ENCODE results near the gene DCAF8. TPM values are rescaled to one million over a fixed set of nuclear protein-coding genes. Genes with fewer than 3 reads are reported as not detected.

Gene DCAF8
- total RNA-seq, 2 experiments from 2014 or later = 112 to 117 TPM

- ChIA-PET POLR2A (no interaction called here), CTCF (interaction anchor here (0.8 to 1.6 kb wide), 3 partner anchors 29 to 84 kb away, joined by 3 read pairs; no protein-coding TSS in a partner anchor)
- Mint-ChIP-seq H3K9me3 (no peaks in the 10 kb centered on the region), H3K4me3 (no peak overlapping the region), H3K36me3 (ENCODE audit: low read depth) (no peaks in the 10 kb centered on the region), H3K27me3 (peaks cover 15% of the 10 kb centered on the region), H3K27ac (no peak overlapping the region), H3K4me1 (peaks cover 10% of the 10 kb centered on the region)
- DNase-seq = no peak
Measured at GRCh38 chr1:160169553-160170399, 92.6 kb downstream of the DCAF8 start.

- Mint-ChIP-seq H3K27ac (no peak overlapping the region), H3K4me3 (no peak overlapping the region), H3K27me3 (peaks cover 15% of the 10 kb centered on the region), H3K9me3 (no peaks in the 10 kb centered on the region), H3K36me3 (ENCODE audit: low read depth) (no peaks in the 10 kb centered on the region), H3K4me1 (peaks cover 10% of the 10 kb centered on the region)
- POLR2A ChIA-PET = no interaction called here
- CTCF ChIA-PET = interaction anchor here (0.8 to 1.6 kb wide), 3 partner anchors 28 to 85 kb away, joined by 3 read pairs; no protein-coding TSS in a partner anchor
- no peak for DNase-seq
Measured at GRCh38 chr1:160168609-160169369, 93.6 kb downstream of the DCAF8 start.

GRCh38 chr1:160168016-160168415 lies 94.3 kb downstream of the DCAF8 start:
- H3K36me3 Mint-ChIP-seq (ENCODE audit: low read depth) = no peaks in the 10 kb centered on the region
- POLR2A ChIA-PET = no interaction called here
- H3K9me3 Mint-ChIP-seq = no peaks in the 10 kb centered on the region
- no peak overlapping the region for H3K27ac Mint-ChIP-seq
- peaks cover 11% of the 10 kb centered on the region for H3K27me3 Mint-ChIP-seq
- H3K4me1 Mint-ChIP-seq = peaks cover 8% of the 10 kb centered on the region
- CTCF ChIA-PET = no interaction called here
- DNase-seq = no peak
- no peak overlapping the region for H3K4me3 Mint-ChIP-seq

GRCh38 chr1:160167580-160167979 lies 94.8 kb downstream of the DCAF8 start:
- Mint-ChIP-seq H3K4me3 (no peak overlapping the region), H3K9me3 (no peaks in the 10 kb centered on the region), H3K4me1 (peaks cover 8% of the 10 kb centered on the region), H3K27ac (no peak overlapping the region), H3K36me3 (ENCODE audit: low read depth) (no peaks in the 10 kb centered on the region), H3K27me3 (peaks cover 7% of the 10 kb centered on the region)
- no peak for DNase-seq
- ChIA-PET POLR2A (no interaction called here), CTCF (no interaction called here)

- no peak for DNase-seq
- POLR2A ChIA-PET = no interaction called here
- Mint-ChIP-seq H3K27ac (no peak overlapping the region), H3K9me3 (no peaks in the 10 kb centered on the region), H3K4me1 (peaks cover 8% of the 10 kb centered on the region), H3K27me3 (peaks cover 6% of the 10 kb centered on the region), H3K36me3 (ENCODE audit: low read depth) (no peaks in the 10 kb centered on the region), H3K4me3 (no peak overlapping the region)
- CTCF ChIA-PET = no interaction called here
Measured at GRCh38 chr1:160167056-160167455, 95.3 kb downstream of the DCAF8 start.

- peaks cover 8% of the 10 kb centered on the region for H3K4me1 Mint-ChIP-seq
- no peaks in the 10 kb centered on the region for H3K9me3 Mint-ChIP-seq
- no peak for DNase-seq
- H3K27me3 Mint-ChIP-seq = peaks cover 9% of the 10 kb centered on the region
- H3K4me3 Mint-ChIP-seq = no peak overlapping the region
- no peaks in the 10 kb centered on the region for H3K36me3 Mint-ChIP-seq (ENCODE audit: low read depth)
- ChIA-PET CTCF (no interaction called here), POLR2A (no interaction called here)
- H3K27ac Mint-ChIP-seq = no peak overlapping the region
Measured at GRCh38 chr1:160166166-160166868, 96.0 kb downstream of the DCAF8 start.

Other genes starting within 250 kb of the DCAF8 start
- 1 to 10 TPM; 5.9 to 6.4 TPM for gene PIGM, start 230.6 kb downstream of the DCAF8 start, total RNA-seq
- not detected for gene KCNJ10, start 192.4 kb downstream of the DCAF8 start, total RNA-seq
- not detected for gene KCNJ9, start 181.0 kb downstream of the DCAF8 start, total RNA-seq
- 10 to 100 TPM; 36.4 to 40.9 TPM for gene IGSF8, start 163.9 kb downstream of the DCAF8 start, total RNA-seq
- not detected for gene ATP1A2, start 146.8 kb downstream of the DCAF8 start, total RNA-seq
- gene ATP1A4, start 110.9 kb downstream of the DCAF8 start, total RNA-seq = not detected
- gene CASQ1, start 72.0 kb downstream of the DCAF8 start, total RNA-seq = not detected
- 10 to 100 TPM; 29.3 to 32.5 TPM for gene PEA15, start 57.2 kb downstream of the DCAF8 start, total RNA-seq
- gene PEX19, start 22.6 kb upstream of the DCAF8 start, total RNA-seq = 10 to 100 TPM; 48.8 to 49.8 TPM
- gene COPA, start 80.7 kb upstream of the DCAF8 start, total RNA-seq = 100 to 1,000 TPM; 122 TPM
- 10 to 100 TPM; 72.3 to 75.5 TPM for gene NCSTN, start 80.8 kb upstream of the DCAF8 start, total RNA-seq
- gene NHLH1, start 104.5 kb upstream of the DCAF8 start, total RNA-seq = under 1 TPM; 0.10 to 0.25 TPM
- under 1 TPM in 1 of 2 experiments, not detected in 1; 0.04 TPM for gene VANGL2, start 138.0 kb upstream of the DCAF8 start, total RNA-seq